HepG2 (cell line): ENCODE data around the gene APBA3. TPM values are rescaled to one million over a fixed set of nuclear protein-coding genes. Genes with fewer than 3 reads are reported as not detected.
A peak's percentile ranks its signal among the peaks of the same experiment; 100 is the strongest.

Experiments
- ATAC-seq: fragments of 200-7000 bp; cut with Tn5 transposase; 3 replicates; pipeline ENCODE4 v1.9.1; 2020; ENCODE audit warnings: mild to moderate bottlenecking, moderate library complexity
- BruUV-seq: library from RNA; stranded (reverse); fragments of 400-500 nt; replicated peaks from 2 replicates; lab custom pipeline; 2021; lab: Mats Ljungman, UMichigan
- CTCF ChIA-PET: fragments of 300-600 bp; formaldehyde crosslinking; extraction: SDS; loops from one replicate; lab custom pipeline; 2021; ENCODE audit warnings: low total read pairs, inconsistent platforms, low intra/inter-chr PET ratio; lab: Yijun Ruan, JAX
- POLR2A ChIA-PET: fragments of 350-600 bp; sonication (Branson Sonifier 250); formaldehyde crosslinking; loops from one replicate; lab custom pipeline; 2020; ENCODE audit warnings: antibody characterized with exemption, inconsistent platforms; lab: Yijun Ruan, JAX
- DNase-seq: peaks from one replicate; pipeline ENCODE4 v3.0.0-alpha.2; 2015; ENCODE audit warnings: low spot score
- FAIRE-seq: peaks from 3 replicates; lab custom pipeline; 2011; peaks lifted over from hg19 to GRCh38; lab: Jason Lieb, UNC
- H2AFZ ChIP-seq: one replicate; pipeline ENCODE4 v1.6.1; 2011; ENCODE audit warnings: low read length, inconsistent platforms
- H3K27ac ChIP-seq: fragments of 300-600 bp; 3 replicates; pipeline ENCODE4 v1.8.0; 2011; ENCODE audit warnings: mixed run types, mild to moderate bottlenecking, mixed read lengths, low read length, inconsistent platforms; ENCODE audit not compliant: insufficient read depth; ENCODE audit errors: extremely low read length
- H3K27me3 ChIP-seq, 2 experiments: fragments of 200-600 bp in 1 of 2; 2 replicates in 1 of 2; 3 replicates in 1 of 2; pipeline versions ENCODE4 v1.6.0 to v1.8.0; 2011; ENCODE audit warnings: low read length in 2 of 2, mild to moderate bottlenecking in 2 of 2, moderate library complexity in 2 of 2, inconsistent platforms in 1 of 2; ENCODE audit not compliant: insufficient read depth in 2 of 2, control insufficient read depth in 1 of 2
- H3K36me3 ChIP-seq, 2 experiments: fragments of 200-600 bp in 1 of 2; replicated peaks in 1 of 2; 2 replicates in 1 of 2; 3 replicates in 1 of 2; pipeline versions ENCODE4 v1.5.1 to v1.8.0; 2011; ENCODE audit warnings: low read length in 2 of 2, inconsistent platforms in 1 of 2; ENCODE audit not compliant: insufficient read depth in 2 of 2, control insufficient read depth in 1 of 2
- H3K4me1 ChIP-seq: 2 replicates; pipeline ENCODE4 v1.5.1; 2012; ENCODE audit warnings: low read length, inconsistent platforms; ENCODE audit not compliant: insufficient read depth
- H3K4me2 ChIP-seq: 2 replicates; pipeline ENCODE4 v1.6.0; 2011; ENCODE audit warnings: low read depth, low read length, inconsistent platforms
- H3K4me3 ChIP-seq, 3 experiments: fragments of 200-600 bp in 1 of 3; sonication (generic), shearing (Covaris generic) in 1 of 3; replicated peaks in 1 of 3; 2 replicates each; pipeline ENCODE4 v1.5.1; 2011 to 2016; ENCODE audit warnings: low read length in 3 of 3, inconsistent platforms in 2 of 3, low read depth in 2 of 3, mild to moderate bottlenecking in 2 of 3, control low read depth in 1 of 3, mixed read lengths in 1 of 3; ENCODE audit not compliant: insufficient read depth in 1 of 3
- H3K79me2 ChIP-seq: one replicate; pipeline ENCODE4 v1.6.1; 2011; ENCODE audit warnings: low read length, inconsistent platforms; ENCODE audit not compliant: insufficient read depth
- H3K9ac ChIP-seq: 2 replicates; pipeline ENCODE4 v1.6.0; 2011; ENCODE audit warnings: mild to moderate bottlenecking, low read depth, low read length, inconsistent platforms; ENCODE audit not compliant: insufficient read depth
- H3K9me3 ChIP-seq: 2 replicates; pipeline ENCODE4 v1.5.1; 2012; ENCODE audit warnings: mild to moderate bottlenecking, low read length
- H4K20me1 ChIP-seq: 2 replicates; pipeline ENCODE4 v1.6.0; 2011; ENCODE audit warnings: inconsistent platforms, mild to moderate bottlenecking, low read length, moderate library complexity; ENCODE audit not compliant: insufficient read depth
- SIN3A ChIP-seq: IDR thresholded peaks from 2 replicates; pipeline ENCODE4 v1.6.1; 2011; ENCODE audit warnings: low read depth, mild to moderate bottlenecking, control low read depth, low read length, borderline replicate concordance
- ZKSCAN8 ChIP-seq: IDR thresholded peaks from 2 replicates; pipeline ENCODE4 v1.6.1; 2016; ENCODE audit warnings: borderline replicate concordance, missing genetic modification reagents, missing compliant biosample characterization
- WGBS: methylation state at CpG from one replicate; pipeline ENCODE4 v1.1.6; 2017; ENCODE audit warnings: low lambda C conversion rate; 5-methylcytosine and 5-hydroxymethylcytosine counted together
- in situ Hi-C: cut with HindIII; loops from 2 replicates; pipeline ENCODE4 v1.10.0; 2017; ENCODE audit warnings: low pct_unique_long_range_greater_than_20kb; ENCODE audit not compliant: extremely low pct_ligation_motif_present
- intact Hi-C: fragments of 100-400 bp; cut with micrococcal nuclease; formaldehyde crosslinking; loops from one replicate; pipeline ENCODE4 v1.10.0; 2022; ENCODE audit not compliant: unreplicated experiment
- polyA plus RNA-seq, 8 experiments: library from polyadenylated mRNA; depleted of rRNA in 3 of 8; stranded (reverse) in 7 of 8; unstranded in 1 of 8; fragments of >200 nt; fragmentation: Illumina TruSeq in 4 of 8; extraction: Trizol in 4 of 8; gene quantifications; 2 replicates each; pipeline versions ENCODE4 v1.2.1 to v1.2.3, GENCODE V29; 2011 to 2016; ENCODE audit warnings: low read depth in 4 of 8, missing spikeins in 1 of 8, mixed read lengths in 1 of 8; ENCODE audit not compliant: insufficient read depth in 1 of 8
- total RNA-seq, 5 experiments: library from RNA; depleted of rRNA; stranded (reverse); fragments of >200 nt; fragmentation: Illumina TruSeq; extraction: Trizol; gene quantifications; 2 replicates each; pipeline ENCODE4 v1.2.3, GENCODE V29; 2016; ENCODE audit warnings: low read depth in 1 of 5
- TF ChIP-seq, protein P1 (sequence below): sonication (generic); formaldehyde crosslinking; IDR thresholded peaks from 2 replicates; pipeline ENCODE4 v1.4.0; 2020; ENCODE audit warnings: missing genetic modification reagents

The APBA3 gene
- total and polyA plus RNA-seq, 2 of the 13 experiments (the other 11 are each of a cell fraction or from before 2014, with no cell fraction given) = 14.2 to 14.3 TPM

DNA sequence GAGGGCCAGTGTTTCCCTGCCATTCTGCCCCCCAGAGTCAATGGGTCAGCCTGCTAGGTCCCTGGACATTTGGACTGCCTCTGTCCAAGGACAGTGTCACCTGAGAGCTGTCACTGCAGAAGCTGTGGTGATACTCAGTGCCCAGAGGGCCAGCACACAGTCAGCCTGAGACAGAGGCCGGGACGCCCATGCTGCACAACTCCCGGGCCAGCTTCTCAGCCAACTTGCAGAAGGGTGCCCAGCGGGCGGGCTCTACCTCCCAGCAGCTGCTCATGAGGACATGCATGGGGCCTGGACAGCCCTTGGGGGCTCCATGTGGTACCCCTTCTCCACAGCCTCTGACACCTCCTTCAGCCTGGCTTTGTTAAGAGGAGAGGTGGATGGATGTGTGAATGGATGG, 14.3 kb upstream of the APBA3 start (continued):
- TF ChIP-seq, protein P1, sequence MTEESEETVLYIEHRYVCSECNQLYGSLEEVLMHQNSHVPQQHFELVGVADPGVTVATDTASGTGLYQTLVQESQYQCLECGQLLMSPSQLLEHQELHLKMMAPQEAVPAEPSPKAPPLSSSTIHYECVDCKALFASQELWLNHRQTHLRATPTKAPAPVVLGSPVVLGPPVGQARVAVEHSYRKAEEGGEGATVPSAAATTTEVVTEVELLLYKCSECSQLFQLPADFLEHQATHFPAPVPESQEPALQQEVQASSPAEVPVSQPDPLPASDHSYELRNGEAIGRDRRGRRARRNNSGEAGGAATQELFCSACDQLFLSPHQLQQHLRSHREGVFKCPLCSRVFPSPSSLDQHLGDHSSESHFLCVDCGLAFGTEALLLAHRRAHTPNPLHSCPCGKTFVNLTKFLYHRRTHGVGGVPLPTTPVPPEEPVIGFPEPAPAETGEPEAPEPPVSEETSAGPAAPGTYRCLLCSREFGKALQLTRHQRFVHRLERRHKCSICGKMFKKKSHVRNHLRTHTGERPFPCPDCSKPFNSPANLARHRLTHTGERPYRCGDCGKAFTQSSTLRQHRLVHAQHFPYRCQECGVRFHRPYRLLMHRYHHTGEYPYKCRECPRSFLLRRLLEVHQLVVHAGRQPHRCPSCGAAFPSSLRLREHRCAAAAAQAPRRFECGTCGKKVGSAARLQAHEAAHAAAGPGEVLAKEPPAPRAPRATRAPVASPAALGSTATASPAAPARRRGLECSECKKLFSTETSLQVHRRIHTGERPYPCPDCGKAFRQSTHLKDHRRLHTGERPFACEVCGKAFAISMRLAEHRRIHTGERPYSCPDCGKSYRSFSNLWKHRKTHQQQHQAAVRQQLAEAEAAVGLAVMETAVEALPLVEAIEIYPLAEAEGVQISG (CRISPR knock-in tag) = no peak

DNA sequence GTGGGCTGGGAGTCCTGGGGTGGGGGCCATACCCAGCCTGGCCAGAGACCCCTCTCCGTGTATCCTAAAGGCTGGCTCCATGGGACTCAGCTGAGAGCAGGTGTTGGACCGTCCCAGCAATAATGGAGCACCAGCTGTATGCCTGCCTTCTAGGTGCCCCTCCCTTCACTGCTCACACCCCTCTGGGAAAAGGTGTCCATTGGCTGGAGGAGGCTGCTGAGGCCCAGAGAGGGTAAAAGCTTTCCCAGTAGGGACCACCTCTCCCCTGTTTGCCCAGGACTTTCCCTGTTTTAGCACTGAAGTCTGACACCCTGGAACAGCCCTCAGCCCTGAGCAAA, 13.9 kb upstream of the APBA3 start:
- Histone ChIP-seq H3K4me1 (no peaks in the 10 kb centered on the region), H2AFZ (no peak overlapping the region), H4K20me1 (no peaks in the 10 kb centered on the region), H3K9me3 (no peaks in the 10 kb centered on the region), H3K27ac (no peak overlapping the region), H3K36me3 (no peaks in the 10 kb centered on the region), H3K79me2 (no peaks in the 10 kb centered on the region), H3K4me2 (no peak overlapping the region), H3K9ac (no peak overlapping the region), H3K4me3 (no peak overlapping the region), H3K27me3 (peaks cover 0 to 19% of the 10 kb centered on the region in 2 experiments; a peak in 3 of 5 replicates)
- in situ Hi-C loops = no loop called here
- 0% methylated on average over 2 of the region's 2 CpGs for WGBS
- no peak for DNase-seq
- POLR2A ChIA-PET = no interaction called here
- intact Hi-C loops = no loop called here
- no TSS peak for BruUV-seq
- CTCF ChIA-PET = no interaction called here
- peak; percentile 37; the same call in 1 of the 2 replicates for TF ChIP-seq ZKSCAN8
- TF ChIP-seq SIN3A = no peak
- no peak for ATAC-seq
- no peak for FAIRE-seq
